ENCODE measurements around the gene MYO7B.

- TF ChIP-seq, protein P1, sequence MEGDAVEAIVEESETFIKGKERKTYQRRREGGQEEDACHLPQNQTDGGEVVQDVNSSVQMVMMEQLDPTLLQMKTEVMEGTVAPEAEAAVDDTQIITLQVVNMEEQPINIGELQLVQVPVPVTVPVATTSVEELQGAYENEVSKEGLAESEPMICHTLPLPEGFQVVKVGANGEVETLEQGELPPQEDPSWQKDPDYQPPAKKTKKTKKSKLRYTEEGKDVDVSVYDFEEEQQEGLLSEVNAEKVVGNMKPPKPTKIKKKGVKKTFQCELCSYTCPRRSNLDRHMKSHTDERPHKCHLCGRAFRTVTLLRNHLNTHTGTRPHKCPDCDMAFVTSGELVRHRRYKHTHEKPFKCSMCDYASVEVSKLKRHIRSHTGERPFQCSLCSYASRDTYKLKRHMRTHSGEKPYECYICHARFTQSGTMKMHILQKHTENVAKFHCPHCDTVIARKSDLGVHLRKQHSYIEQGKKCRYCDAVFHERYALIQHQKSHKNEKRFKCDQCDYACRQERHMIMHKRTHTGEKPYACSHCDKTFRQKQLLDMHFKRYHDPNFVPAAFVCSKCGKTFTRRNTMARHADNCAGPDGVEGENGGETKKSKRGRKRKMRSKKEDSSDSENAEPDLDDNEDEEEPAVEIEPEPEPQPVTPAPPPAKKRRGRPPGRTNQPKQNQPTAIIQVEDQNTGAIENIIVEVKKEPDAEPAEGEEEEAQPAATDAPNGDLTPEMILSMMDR (IDR thresholded peaks at IDR 0.05; ENCODE audit: low read length): no peak
- no peak for TF ChIP-seq EZH2phosphoT487 (IDR thresholded peaks at IDR 0.05; ENCODE audit: low read length)
Measured at GRCh38 chr2:127608061-127609030, 72.9 kb downstream of the MYO7B start.
